ENCODE results near the gene CLPSL2.

GRCh38 chr6:35775031-35775430, 1.4 kb upstream of the CLPSL2 start:
- TF ChIP-seq CTCF (IDR thresholded peaks at IDR 0.05) (no peak), ZBTB21 (CRISPR knock-in tag; IDR thresholded peaks at IDR 0.05; ENCODE audit: borderline replicate concordance) (no peak), NFYB (CRISPR knock-in tag; conservative IDR thresholded peaks at IDR 0.05; ENCODE audit: low read depth) (no peak), GABPB1 (CRISPR knock-in tag; IDR thresholded peaks at IDR 0.05) (no peak), ERG (CRISPR knock-in tag; IDR thresholded peaks at IDR 0.05) (no peak)
